Neutrophil (primary cell): ENCODE results near the gene BPIFB3.

ENCODE experiments used
- H3K27ac ChIP-seq: fragments of 200-600 bp; sonication (generic); 2 replicates; pipeline ENCODE4 v1.5.1; 2016; ENCODE audit warnings: mild to moderate bottlenecking, moderate library complexity
- H3K27me3 ChIP-seq: fragments of 200-600 bp; sonication (generic); 2 replicates; pipeline ENCODE4 v1.6.0; 2016; ENCODE audit warnings: mild to moderate bottlenecking
- H3K36me3 ChIP-seq: fragments of 200-600 bp; sonication (generic); 2 replicates; pipeline ENCODE4 v1.5.1; 2017
- H3K4me1 ChIP-seq, 2 experiments: fragments of 200-600 bp in 1 of 2; sonication (generic) in 1 of 2; 1 replicate in 1 of 2; 2 replicates in 1 of 2; pipeline versions ENCODE4 v1.5.1 to v1.6.1; 2013 to 2016; ENCODE audit warnings: low read depth in 1 of 2, low read length in 1 of 2, mild to moderate bottlenecking in 1 of 2, moderate library complexity in 1 of 2; ENCODE audit not compliant: control insufficient read depth in 1 of 2, insufficient read depth in 1 of 2
- H3K4me3 ChIP-seq, 2 experiments: fragments of 200-600 bp in 1 of 2; sonication (generic) in 1 of 2; 1 replicate in 1 of 2; 2 replicates in 1 of 2; pipeline ENCODE4 v1.5.1; 2013 to 2016; ENCODE audit warnings: low read depth in 1 of 2, low read length in 1 of 2, mild to moderate bottlenecking in 1 of 2, moderate library complexity in 1 of 2
- H3K9me3 ChIP-seq: fragments of 200-600 bp; sonication (generic); 2 replicates; pipeline ENCODE4 v1.5.1; 2016
- CTCF ChIP-seq: fragments of 200-600 bp; sonication (generic); IDR thresholded peaks from 2 replicates; pipeline ENCODE4 v1.5.1; 2016; ENCODE audit warnings: antibody characterized with exemption

BPIFB3 gene

DNA sequence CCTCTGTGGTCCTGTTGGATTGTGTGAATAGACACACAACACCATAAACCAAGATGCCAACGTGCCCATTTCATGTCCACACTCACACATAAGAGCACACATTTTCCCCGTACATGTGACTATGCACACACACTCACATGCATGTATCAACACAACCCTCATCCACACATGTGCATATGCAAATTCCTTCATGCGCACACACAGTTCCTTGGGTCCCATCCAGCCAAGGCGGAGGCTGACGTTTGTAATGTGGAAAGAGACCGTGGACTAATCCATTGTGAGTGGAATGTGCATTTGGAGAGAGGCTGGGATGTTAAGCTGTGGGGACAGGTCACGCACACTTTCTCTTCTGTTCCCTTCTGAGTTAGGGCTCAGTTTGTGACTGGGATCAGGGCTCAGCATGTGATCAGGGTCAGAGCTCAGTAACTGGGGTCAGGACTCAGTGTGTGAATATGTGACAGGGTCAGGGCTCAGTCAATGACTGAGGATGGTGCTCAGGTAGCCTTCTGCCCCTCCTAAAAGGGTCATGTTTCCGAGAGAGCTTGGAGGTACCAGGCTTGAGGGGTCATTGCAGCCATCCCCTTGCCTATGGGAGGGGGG is 46.8 kb upstream of the BPIFB3 start:
- no peak for TF ChIP-seq CTCF
- Histone ChIP-seq H3K9me3 (no peaks in the 10 kb centered on the region), H3K4me3 (no peak overlapping the region), H3K27ac (no peak overlapping the region), H3K36me3 (no peaks in the 10 kb centered on the region), H3K4me1 (no peaks in the 10 kb centered on the region), H3K27me3 (no peaks in the 10 kb centered on the region)

GRCh38 chr20:33007376-33008335 is 46.0 kb upstream of the BPIFB3 start, which contains the start of gene BPIFB2:
Gene BPIFB2, plus strand, starts transcription at chr20:33007704. Its CDS starts 871 bp downstream, at chr20:33008575.
- Histone ChIP-seq H3K4me3 (no peak within 1 kb of the TSS), H3K36me3 (no peaks in the 10 kb centered on the region), H3K4me1 (no peaks in the 10 kb centered on the region), H3K9me3 (no peaks in the 10 kb centered on the region), H3K27me3 (no peaks in the 10 kb centered on the region), H3K27ac (no peak within 1 kb of the TSS)
- TF ChIP-seq CTCF, result no peak

GRCh38 chr20:33008336-33009213 is 45.1 kb upstream of the BPIFB3 start:
- no peaks in the 10 kb centered on the region for H3K4me1 ChIP-seq
- no peak for TF ChIP-seq CTCF
- no peak overlapping the region for H3K4me3 ChIP-seq
- no peaks in the 10 kb centered on the region for H3K36me3 ChIP-seq
- H3K9me3 ChIP-seq, result no peaks in the 10 kb centered on the region
- no peak overlapping the region for H3K27ac ChIP-seq
- H3K27me3 ChIP-seq, result no peaks in the 10 kb centered on the region

DNA sequence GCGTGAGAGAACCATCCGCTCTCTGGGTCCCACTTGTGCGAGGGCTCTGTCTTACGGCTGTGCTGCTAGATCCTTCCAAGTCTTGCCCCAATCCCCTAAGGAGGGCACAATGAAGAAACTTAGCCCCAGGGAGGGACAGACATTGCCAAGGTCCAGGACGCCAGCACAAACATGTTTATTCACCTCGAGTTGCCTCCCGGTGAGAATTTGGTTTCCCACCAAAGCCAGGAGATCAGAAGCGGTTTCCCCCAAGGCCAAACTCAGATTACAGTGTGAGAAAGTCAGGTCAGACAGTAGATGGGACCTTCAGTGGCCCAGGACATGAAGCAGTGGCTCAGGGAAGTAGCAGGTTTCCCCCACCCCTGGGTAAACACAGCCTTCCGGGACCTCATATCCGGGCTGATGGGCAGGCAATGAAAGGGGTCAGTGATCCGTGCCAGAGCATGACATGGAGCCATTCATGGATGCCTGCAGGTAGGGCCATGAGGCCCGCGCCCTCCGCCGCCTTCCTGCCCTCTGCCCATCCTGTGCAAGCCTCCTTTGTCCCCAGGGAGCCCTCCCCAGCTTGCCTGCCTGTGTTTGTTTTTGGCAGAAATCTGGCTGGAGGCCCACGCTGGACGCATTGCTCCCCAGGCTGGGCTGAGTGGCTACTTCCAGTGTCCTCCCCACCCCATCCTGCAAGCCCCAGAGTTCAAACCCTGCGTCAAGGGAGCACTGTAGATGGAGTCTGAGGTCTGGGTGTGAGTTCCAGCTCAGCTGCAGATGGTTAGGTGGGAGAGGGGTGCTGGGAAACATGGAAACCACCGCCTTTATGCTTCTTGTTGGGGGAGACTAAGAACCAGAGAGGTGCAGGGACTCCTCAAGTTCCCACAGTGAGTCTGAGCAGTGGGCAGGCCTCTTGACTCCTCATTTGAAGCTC is 44.2 kb upstream of the BPIFB3 start:
- Histone ChIP-seq H3K36me3 (no peaks in the 10 kb centered on the region), H3K4me3 (no peak overlapping the region), H3K9me3 (no peaks in the 10 kb centered on the region), H3K27me3 (no peaks in the 10 kb centered on the region), H3K4me1 (no peaks in the 10 kb centered on the region), H3K27ac (no peak overlapping the region)
- TF ChIP-seq CTCF, result no peak
